Hematopoietic multipotent progenitor cell treated with erythropoietin and hydrocortisone succinate and interleukin-3 and kit ligand, for 6 days (in vitro differentiated cells): Measurements from ENCODE around the gene HELB.
A peak's percentile ranks its signal among the peaks of the same experiment; 100 is the strongest.

Experiments
- DNase-seq: peaks from one replicate; pipeline ENCODE4 v3.0.0-alpha.2; 2015

HELB gene

GRCh38 chr12:66301944-66302826 lies at the start of gene HELB:
HELB (plus strand) TSS chr12:66302493; CDS start chr12:66302604, 111 bp downstream.
- peak; percentile 99 for DNase-seq

- no peak for DNase-seq
Measured at GRCh38 chr12:66252771-66253170, 49.5 kb upstream of the HELB start.

- DNase-seq, result no peak
Measured at GRCh38 chr12:66255737-66256136, 46.6 kb upstream of the HELB start.

- DNase-seq, result no peak
Measured at GRCh38 chr12:66258011-66258410, 44.3 kb upstream of the HELB start.

- no peak for DNase-seq
Measured at GRCh38 chr12:66262737-66263136, 39.6 kb upstream of the HELB start.

GRCh38 chr12:66268562-66268961 lies 33.7 kb upstream of the HELB start:
- DNase-seq, result no peak

GRCh38 chr12:66269142-66269541 lies 33.2 kb upstream of the HELB start:
- DNase-seq, result no peak

- peak; percentile 86 for DNase-seq
Measured at GRCh38 chr12:66269757-66270383, 32.4 kb upstream of the HELB start.

- no peak for DNase-seq
Measured at GRCh38 chr12:66270613-66271012, 31.7 kb upstream of the HELB start.

- DNase-seq, result no peak
Measured at GRCh38 chr12:66272650-66273049, 29.6 kb upstream of the HELB start.

- no peak for DNase-seq
Measured at GRCh38 chr12:66273147-66273546, 29.1 kb upstream of the HELB start.

- no peak for DNase-seq
Measured at GRCh38 chr12:66275040-66275439, 27.3 kb upstream of the HELB start.

GRCh38 chr12:66279123-66279712 lies 23.1 kb upstream of the HELB start:
- DNase-seq, result peak; percentile 64

- DNase-seq, result no peak
Measured at GRCh38 chr12:66280561-66280960, 21.7 kb upstream of the HELB start.

GRCh38 chr12:66282244-66282643 lies 20.0 kb upstream of the HELB start:
- DNase-seq, result no peak

- no peak for DNase-seq
Measured at GRCh38 chr12:66287275-66287674, 15.0 kb upstream of the HELB start.

GRCh38 chr12:66288121-66288520 lies 14.2 kb upstream of the HELB start:
- peak; percentile 60 for DNase-seq

GRCh38 chr12:66289485-66289884 lies 12.8 kb upstream of the HELB start:
- no peak for DNase-seq

- DNase-seq, result peak; percentile 42
Measured at GRCh38 chr12:66290716-66291200, 11.5 kb upstream of the HELB start.

GRCh38 chr12:66296176-66296683 lies 6.1 kb upstream of the HELB start:
- no peak for DNase-seq

- DNase-seq, result no peak
Measured at GRCh38 chr12:66297080-66297479, 5.2 kb upstream of the HELB start.

GRCh38 chr12:66297923-66298322 lies 4.4 kb upstream of the HELB start:
- DNase-seq, result no peak

GRCh38 chr12:66302827-66303169 lies 505 bp downstream of the HELB start:
- DNase-seq, result no peak
